Left renal pelvis (tissue), 4 donors: ENCODE measurements around the gene SDR42E2. TPM values are rescaled to one million over a fixed set of nuclear protein-coding genes. Genes with fewer than 3 reads are reported as not detected.
"Not testable (repeated sequence)": the region's sequence is repeated elsewhere in the genome, so short reads cannot be mapped to it uniquely, and the experiment has no call there.

Source experiments
- DNase-seq, 4 donors: peaks; one replicate each; pipeline ENCODE4 v3.0.0-alpha.2; 2013; ENCODE audit warnings: low read depth in 4 of 4, low spot score in 3 of 4
- polyA plus RNA-seq, 4 donors: library from polyadenylated mRNA; unstranded; fragments of 120-200 nt; gene quantifications; one replicate each; pipeline ENCODE4 v1.2.1, GENCODE V29; 2013; ENCODE audit not compliant: insufficient read length in 4 of 4

SDR42E2 gene
- polyA plus RNA-seq, 4 donors = 0.05 to 0.18 (median 0.11) TPM

DNA sequence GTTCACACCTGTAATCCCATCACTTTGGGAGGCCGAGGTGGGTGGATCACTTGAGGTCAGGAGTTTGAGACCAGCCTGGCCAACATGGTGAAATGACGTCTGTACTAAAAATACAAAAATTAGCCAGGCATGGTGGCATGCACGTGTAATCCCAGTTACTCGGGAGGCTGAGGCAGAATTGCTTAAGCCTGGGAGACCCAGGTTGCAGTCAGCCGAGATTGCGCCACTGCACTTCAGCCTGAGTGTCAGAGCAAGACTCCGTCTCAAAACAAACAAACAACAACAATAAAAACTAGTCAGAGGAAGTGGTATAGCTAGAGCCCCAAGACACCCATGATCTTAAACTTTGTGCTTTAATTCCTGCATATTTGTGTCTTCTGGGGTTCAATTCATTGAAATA lies 9.2 kb upstream of the SDR42E2 start:
- not testable (repeated sequence) for DNase-seq

DNA sequence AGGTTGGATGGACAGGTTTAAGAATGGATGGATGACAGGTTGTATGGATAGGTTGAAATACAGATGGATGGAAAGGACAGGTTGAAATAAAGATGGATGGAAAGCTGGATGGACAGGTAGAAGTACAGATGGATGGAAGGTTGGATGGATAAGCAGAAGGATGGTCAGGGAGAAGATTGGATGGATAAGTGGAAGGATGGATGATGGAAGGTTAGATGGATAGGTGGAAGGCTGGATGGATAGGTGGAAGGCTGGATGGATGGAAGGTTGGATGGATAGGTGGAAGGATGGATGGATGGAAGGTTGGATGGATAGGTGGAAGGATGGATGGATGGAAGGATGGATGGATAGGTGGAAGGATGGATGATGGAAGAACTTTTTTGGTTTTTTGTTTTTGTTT lies 905 bp upstream of the SDR42E2 start:
- no peak for DNase-seq

DNA sequence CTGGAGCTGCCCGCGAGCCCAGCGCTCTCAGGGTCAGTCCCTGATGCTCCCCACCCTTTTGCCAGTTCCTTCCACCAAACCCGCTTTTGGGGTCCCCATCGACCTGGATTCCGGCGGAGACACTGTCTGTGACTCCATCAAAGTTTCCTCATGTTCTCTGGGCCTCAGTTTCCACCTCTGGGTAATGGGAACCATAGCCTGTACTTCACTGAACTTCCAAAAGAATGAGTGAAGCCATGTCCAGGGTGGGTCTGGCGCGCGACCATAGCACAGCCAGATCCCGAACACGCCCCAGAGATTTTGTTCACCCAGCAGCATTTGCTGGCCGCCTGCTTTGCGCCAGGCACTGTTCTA lies 327 bp downstream of the SDR42E2 start:
- DNase-seq = no peak

DNA sequence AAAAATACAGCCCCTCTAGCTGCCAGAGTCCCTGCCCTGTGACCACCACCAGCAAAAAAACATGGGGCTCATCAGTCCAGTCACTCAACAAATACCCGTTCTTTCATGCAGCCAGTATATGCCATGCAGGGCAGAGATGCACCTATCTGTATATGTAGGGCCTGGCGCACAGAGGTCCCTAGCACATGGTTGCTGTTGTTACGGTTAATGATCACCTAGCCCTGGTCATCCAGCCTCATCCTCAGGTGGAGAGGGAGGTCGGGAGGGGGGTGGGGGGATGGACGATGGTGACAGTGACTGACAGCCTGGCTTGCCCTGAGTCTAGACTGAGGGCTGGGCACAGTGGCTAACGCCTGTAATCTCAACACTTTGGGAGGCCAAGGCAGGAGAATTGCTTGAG lies 1.5 kb downstream of the SDR42E2 start:
- DNase-seq = no peak

DNA sequence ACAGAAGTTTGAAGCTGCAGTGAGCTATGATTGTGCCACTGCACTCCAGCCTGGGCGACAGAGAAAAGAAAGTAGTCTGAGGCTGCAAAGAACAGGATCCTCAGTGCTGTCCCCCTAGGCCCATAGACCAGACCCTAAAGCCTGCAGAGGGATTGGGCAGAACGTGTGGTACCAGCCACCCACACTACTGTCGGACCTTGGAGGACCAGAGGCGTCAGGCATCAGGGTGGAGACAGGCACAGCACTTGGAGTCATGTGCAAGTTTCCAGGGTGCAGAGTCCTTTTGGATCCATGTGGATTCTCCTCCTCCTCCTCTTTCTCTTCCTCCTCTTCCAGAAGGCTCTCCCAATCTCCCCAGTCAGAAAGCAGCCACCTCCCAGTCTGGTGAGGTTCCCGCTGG lies 2.2 kb downstream of the SDR42E2 start:
- no peak for DNase-seq

DNA sequence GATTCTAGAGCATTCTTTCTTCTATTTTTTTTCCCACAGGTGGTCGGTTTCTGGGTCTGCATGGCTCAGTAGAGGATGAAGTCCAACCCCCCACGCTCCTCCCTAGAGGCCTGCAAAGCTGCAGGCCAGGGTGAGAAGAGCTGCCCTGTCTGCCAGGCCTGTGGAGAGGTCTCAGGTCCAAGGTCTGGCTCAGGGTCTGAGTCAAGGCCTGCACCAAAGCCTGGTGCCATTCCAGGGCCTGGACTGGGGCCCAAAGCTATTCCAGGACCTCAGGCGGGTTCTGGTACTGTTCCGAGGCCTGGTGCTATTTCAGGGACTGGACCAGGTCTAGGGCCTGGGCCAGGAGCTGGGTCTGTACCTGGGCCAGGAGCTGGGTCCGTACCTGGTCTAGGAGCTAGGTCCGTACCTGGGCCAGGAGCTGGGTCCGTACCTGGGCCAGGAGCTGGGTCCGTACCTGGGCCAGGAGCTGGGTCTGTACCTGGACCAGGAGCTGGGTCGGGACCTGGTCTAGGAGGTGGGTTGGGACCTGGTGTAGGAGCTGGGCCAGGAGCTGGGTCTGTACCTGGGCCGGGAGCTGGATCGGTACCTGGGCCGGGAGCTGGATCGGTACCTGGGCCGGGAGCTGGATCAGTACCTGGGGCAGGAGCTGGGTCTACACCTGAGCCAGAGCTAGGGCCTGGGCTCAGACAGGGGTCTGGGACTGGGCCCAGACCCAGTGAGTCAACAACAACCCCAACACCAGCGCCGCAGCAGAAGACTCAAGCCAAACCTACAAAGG lies 3.4 kb downstream of the SDR42E2 start:
- DNase-seq = no peak

DNA sequence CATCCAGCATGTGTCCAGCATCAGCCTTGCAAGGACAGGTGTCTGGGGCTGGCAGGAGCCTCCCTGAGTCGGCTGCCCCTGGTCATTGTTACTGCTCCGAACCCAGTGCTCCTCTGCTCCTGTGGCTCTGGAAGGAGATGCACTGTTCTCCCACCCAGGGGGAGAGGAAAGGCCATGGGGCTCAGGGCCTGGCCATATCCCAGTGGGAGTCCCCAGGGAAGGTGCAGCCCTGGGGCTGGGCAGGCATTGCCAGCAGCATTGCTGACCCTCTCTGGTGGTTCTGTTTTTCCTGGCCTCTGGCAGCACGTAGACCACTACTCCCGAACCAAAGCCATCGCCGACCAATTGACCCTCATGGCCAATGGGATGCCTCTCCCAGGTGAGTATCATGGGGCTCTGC lies 9.6 kb downstream of the SDR42E2 start:
- no peak for DNase-seq

DNA sequence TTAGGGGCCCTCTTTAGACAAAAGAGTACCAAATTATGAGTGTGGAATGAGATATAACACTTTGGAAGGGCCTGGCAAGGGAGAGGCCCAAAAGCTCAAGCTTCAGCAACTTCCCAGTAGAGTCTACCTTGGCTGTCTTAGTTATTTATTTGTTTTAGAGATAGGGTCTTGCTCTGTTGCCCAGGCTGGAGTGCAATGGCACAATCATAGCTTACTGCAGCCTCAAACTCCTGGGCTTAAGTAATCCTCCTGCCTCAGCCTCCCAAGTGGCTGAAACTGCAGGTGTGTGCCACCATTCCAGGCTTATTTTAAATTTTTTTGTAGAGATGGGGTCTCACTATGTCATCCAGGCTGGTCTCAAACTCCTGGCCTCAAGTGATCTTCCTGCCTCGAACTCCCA lies 10.3 kb downstream of the SDR42E2 start:
- DNase-seq = not testable (repeated sequence)

DNA sequence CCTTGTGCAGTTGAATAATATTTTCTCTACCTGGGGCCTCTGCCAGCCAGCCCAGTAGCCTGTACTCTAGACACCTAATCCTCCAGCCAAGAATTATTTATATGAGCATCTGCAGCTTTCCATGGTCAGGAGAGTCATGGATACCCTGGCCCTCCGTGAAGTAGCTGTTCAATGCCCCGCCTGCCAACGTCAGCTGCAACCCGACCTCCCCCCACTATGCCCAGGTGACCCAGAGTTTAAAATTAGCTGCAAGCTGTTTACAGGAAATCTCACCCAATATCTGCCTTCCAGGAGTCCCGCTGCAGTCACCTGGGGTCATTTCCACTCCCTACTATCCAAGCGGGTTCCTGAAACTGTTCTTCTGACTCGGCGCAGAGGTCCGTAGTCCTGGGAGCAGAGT lies 12.3 kb downstream of the SDR42E2 start:
- no peak for DNase-seq

DNA sequence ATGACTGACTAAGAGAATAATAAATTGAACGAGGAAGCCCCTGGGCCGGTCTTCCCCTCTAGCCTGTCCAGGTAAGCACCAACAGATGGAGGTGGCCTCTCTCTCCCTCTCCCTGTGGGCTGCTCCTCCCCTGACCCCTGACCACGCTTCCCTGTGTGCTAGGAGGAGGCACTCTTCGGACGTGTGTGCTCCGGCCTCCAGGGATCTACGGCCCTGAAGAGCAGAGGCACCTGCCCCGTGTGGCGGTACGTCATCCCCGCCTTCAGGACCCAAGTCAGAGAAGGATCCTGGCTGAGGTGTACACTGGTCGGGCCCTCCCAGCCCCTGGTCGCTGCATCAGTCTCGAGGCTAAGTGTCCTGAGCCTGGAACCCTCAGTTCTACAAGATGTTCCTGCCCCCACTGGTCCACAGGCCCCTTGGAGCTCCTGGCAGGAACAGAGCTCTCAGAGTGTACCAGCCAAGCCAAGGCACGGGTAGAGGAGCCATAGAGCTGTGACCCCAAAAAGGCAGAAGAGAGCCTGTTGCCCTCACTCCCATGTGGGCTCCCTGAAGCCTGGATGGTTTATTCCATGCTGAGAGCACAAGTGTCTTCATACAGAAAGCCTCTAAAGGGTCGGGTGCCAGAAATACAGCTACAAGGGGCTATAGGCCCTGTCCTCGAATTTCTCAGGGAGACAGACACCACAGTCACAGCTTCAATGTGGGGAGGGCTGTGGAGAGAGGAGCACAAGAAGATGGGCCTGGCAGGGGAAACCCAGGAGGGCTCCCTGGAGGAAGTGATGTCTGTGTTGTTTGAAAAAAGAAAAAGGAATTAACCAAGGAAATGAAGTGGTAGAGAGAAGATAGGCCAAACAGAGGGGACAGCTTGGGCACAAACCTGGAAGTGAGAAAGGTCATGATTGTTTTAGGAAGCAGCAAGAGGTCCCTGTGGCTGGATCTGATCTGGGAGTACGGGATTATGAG lies 15.9 kb downstream of the SDR42E2 start:
- no peak for DNase-seq

DNA sequence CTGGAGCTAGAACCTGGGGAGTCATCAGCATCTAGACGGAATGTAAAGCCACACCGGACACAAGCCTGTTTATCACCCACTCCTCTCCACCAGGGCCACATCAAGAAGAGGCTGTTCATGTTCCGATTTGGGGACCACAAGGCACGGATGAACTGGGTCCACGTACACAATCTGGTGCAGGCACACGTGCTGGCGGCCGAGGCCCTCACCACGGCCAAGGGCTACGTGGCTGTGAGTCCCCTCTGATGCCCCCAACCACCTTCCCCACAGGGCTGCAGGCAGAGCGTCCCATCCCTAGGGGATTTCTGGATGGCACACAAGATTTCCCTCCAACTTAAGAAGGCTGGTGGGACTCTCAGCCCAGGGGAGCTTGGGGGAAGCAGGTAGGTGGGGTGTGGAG lies 19.1 kb downstream of the SDR42E2 start:
- DNase-seq = no peak

DNA sequence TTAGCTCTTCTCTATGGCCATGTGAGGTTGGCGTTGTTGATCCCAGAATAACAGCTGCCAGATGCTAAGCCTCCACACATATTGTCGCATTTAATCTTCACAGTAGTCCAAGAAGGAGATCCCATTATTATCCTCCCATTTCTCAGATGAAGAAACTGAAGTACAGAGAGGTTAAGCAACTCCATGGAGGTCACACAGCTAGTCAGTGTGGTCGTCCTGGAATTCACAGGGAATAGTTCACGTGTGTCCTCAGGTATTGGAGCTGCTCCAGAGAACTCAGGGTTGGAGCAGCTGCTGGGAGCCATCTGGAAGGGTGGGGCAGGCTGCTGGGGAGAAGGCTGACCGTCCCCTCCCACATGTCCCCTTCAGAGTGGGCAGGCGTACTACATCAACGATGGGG lies 19.5 kb downstream of the SDR42E2 start:
- DNase-seq = no peak

DNA sequence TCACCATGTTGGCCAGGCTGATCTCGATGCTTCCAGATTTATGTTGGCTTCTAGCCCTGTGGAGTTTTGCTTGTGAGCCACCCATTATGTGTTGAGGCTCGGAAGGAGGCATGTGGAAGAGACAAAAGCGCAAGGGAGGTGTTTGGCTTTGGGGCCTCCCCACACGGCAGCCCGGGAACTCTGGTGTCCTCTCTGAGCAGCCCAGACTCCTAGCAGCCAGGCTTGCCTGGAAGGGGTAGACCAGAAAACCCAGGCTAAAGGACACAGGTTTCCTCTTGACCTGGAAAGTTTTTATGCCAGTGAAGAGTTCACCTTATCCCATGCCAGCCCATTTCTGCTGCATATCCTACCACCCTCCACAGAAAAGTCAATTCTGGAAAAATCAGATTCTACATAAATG lies 21.0 kb downstream of the SDR42E2 start:
- DNase-seq = no peak

DNA sequence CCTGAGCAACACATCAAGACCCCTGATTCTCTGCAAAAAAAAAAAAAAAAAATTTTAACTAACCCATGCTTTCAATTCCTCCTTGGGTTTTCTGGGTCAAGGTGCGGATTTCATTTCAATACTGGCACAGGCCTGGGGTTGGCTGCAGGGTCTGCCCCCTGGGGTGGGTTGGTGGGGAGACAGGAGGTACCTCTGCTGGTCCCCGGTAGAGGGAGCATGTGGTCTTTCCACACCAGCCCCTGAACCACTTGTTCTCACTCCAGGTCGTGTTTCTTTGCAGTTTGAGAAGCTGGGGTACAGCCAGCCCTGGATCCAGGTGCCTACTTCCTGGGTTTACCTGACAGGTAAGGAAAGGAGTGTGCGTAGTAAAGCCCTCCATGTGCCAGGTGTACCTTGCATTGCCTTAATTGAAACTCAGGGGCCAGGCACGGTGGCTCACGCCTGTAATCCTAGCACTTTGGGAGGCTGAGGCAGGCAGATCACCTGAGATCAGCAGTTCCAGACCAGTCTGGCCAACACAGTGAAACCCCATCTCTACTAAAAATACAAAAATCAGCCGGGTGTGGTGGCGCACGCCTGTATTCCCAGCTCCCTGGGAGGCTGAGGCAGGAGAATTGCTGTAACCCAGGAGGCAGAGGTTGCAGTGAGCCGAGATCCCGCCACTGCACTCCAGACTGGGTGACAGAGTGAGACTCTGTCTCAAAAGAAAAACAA lies 21.8 kb downstream of the SDR42E2 start:
- no peak for DNase-seq

DNA sequence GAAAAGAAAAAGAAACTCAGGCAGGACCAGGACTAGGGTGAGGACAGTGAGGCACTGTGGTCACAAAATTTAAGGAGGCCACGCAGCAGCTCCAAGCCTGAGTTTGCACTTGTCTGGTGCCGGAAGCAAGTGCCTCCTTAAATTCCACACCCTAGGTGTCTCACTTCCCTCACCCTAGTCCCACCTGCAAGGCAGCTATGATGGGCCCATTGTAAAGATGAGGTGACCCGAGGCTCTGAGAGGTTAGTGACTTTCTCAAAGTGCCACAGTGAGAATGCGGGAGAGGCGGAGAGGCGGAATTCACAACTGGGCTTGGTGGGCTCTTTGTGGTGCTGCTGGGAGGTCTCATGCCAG lies 22.3 kb downstream of the SDR42E2 start:
- DNase-seq = no peak

DNA sequence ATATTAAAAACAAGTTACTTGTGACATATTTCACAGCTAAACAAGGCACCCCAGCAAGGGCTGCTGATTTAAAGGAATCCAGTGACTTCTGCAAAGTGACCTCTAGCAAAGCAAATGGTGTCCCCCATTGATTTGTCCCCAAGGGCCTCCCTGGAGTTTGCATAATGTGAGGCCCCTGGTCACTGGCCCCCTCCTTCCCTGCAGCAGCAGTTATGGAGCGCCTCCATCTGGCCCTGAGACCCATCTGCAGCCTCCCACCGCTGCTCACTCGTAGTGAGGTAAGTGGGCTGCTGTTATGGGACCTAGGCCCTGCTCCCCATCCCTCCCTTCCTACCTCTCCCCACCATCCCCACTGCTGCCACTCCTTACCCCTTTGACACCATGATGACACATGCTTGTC lies 24.2 kb downstream of the SDR42E2 start:
- DNase-seq = no peak

DNA sequence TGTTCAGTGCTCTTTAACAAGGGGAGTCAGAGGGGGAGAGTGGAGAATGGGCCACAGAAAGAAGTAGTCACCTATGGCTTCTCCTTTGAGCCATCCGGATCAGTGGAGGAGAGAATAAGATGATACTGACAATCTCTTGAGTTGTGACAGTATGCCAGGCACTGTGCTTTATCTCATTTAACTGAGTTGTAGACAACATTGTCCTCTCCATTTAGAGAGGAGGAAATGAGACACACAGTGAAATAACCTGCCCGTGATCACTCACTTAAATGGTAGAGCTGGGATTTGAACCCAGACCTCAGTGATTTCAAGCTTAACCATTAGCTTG lies 25.9 kb downstream of the SDR42E2 start:
- DNase-seq = no peak

DNA sequence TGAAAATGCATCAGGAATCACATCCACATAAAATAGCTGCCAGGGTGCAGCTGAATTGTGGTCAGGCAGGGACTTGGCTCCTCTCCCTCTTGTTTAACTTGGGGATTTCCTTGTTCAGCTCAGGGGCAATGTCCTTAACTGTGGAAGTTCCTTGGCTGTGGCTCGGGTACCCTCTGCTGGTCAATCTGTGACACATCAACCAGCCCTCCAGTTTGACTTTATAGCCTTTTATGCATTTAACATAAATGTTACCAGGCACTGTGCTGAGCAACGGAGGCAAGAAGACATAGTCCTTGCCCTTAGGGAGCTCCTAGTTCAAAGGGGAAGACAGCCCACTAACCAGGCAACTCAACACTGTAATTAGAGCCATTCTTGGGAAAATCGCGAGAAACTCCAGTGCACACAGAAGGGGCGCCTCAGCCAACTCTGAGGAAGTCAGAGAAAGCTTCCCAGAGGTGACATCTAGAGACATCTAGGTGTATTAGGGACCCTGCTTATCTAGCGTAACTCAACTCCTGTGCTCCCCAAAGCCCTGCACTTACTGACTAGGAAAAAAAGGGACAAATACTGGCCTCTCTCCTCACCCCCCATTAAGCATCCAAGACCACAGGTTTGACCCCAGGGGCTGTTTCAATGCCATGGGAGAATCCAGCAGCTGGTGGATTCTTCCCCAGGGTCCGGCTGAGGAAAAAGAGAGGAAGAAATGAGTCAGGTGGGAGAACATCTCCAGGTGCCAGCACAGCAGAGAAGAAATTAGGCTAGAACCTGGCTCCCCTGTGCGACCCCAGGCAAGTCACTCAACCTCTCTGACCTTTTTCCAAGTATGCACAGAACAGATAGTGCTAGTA lies 26.5 kb downstream of the SDR42E2 start:
- DNase-seq = no peak

DNA sequence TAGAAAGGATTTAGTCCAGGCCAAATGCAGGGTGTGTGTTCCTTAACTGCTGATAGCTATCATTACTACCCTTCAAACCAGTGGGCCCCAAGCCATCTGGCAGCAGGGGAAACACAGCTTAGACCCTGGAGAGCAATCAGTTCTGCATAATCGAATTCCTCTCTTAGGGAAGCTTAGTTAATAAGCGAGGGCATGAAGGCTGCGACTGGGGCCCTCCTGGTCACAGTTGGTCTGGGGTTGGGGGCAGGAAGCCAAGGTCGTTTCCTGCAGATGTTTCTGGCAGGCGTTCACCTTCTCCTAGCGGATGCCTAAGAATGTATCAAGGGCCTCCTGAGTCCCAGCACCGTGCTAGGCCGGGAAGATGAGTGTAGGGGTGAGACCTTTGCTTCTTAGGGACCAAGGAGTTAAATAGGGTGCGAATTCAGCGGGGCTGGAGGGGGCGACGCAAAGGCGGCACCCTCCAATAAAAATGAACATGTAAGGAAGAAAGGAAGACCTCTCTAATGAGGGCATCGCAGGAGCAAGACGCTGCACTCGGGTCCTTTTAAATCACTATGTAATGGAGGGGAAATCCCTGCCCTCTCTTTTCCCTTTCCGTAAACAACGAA lies 27.3 kb downstream of the SDR42E2 start:
- no peak for DNase-seq

DNA sequence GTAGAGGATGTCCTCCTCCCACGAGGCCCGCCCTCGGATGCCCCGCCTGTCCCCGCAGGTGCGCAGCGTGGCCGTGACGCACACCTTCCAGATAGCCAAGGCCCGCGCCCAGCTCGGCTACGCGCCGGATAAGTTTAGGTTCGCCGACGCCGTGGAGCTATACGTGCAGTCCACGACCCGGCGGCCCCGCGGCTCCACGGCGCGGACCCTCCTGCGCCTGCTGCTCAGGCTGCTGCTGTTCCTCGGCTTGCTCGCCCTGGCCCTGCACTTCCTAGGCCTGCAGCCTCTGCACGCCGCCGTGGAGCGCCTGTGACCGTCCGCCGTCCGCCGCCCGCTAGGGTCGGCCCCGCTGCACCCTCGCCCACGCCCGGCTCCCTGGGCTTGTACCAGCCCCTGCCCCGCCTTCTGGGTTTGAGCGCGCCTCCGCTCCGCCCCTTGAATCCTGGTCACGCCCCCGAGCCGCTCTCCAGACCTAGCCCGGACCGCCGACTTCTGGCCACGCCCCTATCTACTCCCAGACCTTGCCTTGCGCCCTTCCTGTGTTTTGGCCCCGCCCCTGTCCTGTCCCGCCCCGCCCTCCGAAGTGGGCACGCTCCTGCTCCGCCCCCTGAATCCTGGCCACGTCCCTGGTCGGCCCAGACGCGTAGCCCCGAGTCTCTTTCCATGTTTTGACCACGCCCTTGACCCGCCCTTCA lies 27.9 kb downstream of the SDR42E2 start:
- no peak for DNase-seq
